ENCODE results near the gene CDC42BPB.
"Not testable (repeated sequence)": the region's sequence is repeated elsewhere in the genome, so short reads cannot be mapped to it uniquely, and the experiment has no call there.

CDC42BPB gene

DNA sequence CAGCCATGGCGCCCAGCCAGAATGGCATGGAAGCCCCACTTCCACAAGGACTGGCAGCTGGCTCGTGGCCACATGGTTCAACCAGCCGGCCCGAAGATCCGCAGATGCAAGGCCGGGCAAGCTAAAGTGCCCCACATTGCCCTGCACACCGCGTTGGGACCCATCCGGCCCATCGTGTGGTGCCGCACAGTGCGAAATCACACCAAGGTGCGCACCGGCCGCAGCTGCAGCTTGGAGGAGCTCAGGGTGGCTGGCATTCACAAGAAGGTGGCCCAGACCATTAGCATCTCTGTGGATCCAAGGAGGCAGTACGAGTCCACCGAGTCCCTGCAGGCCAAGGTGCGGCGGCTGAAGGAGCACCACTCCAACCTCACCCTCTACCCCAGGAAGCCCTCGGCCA lies 15.9 kb downstream of the CDC42BPB start:
- no peak for DNase-seq

GRCh38 chr14:103033681-103034096 lies 23.7 kb downstream of the CDC42BPB start:
- no peak for DNase-seq

GRCh38 chr14:103031956-103032355 lies 25.4 kb downstream of the CDC42BPB start:
- no peak for DNase-seq

DNA sequence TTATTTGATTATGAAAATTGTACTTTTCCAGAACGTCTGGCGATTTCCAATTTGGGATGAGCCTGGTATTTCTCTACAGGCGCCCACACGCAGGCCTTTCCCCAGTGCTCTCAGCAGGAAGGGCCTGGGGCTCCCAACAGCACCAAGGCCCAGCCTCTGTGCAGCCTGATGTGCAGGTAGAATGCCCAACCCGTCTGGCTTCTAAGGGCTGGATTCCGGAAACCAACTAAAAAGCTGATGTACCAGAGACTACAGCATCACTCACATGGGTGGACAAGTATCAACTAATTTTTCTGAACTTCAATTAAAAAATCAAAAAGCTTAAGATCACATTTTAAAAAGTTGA lies 25.8 kb downstream of the CDC42BPB start:
- no peak for DNase-seq

- DNase-seq, result no peak
Measured at GRCh38 chr14:103030741-103031565, 26.4 kb downstream of the CDC42BPB start.

DNA sequence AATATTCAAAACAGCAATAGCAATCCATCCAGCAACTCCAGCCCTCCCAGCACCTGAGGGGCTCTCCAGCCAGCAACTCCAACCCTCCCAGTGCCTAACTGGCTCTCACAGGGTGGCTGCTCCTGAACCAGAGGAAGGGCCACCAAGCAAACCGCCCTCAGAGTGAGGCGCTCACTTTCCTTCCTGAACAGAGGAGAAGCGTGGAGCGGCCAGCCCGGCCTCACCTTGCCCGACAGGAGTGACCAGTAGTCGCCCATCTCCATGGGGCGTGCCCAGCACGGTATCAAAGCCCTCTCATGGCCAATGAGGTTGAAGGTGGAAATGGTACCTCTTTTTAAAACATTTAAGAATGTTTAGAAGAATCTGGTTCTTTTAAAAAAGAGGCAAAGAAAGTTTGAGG lies 27.4 kb downstream of the CDC42BPB start:
- no peak for DNase-seq

- DNase-seq, result no peak
Measured at GRCh38 chr14:103028772-103029171, 28.6 kb downstream of the CDC42BPB start.

DNA sequence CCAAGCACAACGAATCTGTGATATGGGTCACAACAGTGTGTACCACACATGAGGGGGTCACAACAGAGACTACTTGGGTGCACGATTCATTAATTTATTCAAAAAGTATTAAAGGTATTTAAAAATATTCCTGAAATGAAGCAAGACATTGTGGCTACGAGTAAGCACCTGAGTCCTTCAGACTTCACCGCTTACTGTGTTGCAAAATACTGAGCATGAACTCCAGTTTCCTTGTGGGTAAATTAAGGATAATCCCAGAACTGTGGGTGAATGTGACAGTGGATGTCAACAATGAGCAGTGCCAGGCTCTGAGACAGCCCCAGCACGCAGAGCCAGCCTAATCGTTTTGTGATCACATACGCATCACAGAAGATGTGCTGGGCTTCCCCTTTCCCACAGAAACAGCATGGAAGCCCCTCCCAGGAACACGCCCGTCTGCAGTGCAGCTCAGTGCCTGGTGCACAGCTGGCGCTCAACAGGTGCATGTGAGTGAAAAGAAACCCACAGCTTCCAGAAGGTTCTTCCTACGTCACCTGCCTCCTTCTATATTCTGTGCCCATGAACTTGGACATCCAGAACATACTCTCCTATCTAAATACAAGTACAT lies 29.1 kb downstream of the CDC42BPB start:
- DNase-seq, result no peak

GRCh38 chr14:103027451-103027850 lies 29.9 kb downstream of the CDC42BPB start:
- DNase-seq, result no peak

- no peak for DNase-seq
Measured at GRCh38 chr14:103026988-103027387, 30.4 kb downstream of the CDC42BPB start.

- DNase-seq, result not testable (repeated sequence)
Measured at GRCh38 chr14:103026196-103026595, 31.2 kb downstream of the CDC42BPB start.

GRCh38 chr14:103023881-103024473 lies 33.4 kb downstream of the CDC42BPB start:
- DNase-seq, result no peak

DNA sequence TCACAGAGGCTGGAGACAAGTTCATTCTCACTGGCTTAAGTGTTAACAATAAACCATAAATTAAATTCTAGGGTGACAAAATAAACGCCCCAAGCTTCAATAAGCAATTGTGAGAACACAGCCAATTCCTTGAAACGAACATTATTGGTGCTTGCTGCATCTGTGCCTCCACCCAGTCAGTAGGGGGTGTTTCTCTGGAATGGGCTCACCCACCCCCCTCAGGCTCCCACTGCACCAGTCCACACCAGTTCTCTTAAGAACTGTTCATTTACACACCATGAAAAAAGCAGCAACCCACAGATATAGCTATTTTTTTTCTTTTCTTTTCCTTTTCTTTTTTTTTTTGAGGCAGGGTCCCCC lies 34.7 kb downstream of the CDC42BPB start:
- no peak for DNase-seq

GRCh38 chr14:103022002-103022684 lies 35.2 kb downstream of the CDC42BPB start:
- DNase-seq, result no peak

GRCh38 chr14:103021684-103022001 lies 35.7 kb downstream of the CDC42BPB start:
- DNase-seq, result no peak

- no peak for DNase-seq
Measured at GRCh38 chr14:103020271-103021170, 36.8 kb downstream of the CDC42BPB start.

GRCh38 chr14:103019826-103020225 lies 37.5 kb downstream of the CDC42BPB start:
- no peak for DNase-seq

GRCh38 chr14:103019236-103019635 lies 38.1 kb downstream of the CDC42BPB start:
- no peak for DNase-seq

DNA sequence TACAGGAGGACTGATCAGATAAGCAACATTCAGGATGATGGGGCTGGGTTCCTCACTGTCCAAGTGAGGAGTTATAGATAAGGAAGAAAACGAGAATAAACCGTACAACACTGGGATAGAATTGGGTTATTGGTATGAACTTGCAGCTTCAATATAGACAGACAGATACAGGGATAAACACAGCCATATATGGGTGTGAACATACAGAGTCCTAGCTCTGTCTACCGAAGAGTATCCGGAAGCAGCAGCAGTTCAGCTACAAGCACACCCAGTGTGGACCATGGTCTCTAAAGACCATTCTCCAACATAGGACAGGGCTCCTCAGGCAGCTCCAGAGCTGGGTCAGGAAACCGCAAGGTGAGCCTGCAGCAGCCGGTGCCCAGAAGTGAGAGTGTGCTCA lies 40.8 kb downstream of the CDC42BPB start:
- DNase-seq, result no peak

DNA sequence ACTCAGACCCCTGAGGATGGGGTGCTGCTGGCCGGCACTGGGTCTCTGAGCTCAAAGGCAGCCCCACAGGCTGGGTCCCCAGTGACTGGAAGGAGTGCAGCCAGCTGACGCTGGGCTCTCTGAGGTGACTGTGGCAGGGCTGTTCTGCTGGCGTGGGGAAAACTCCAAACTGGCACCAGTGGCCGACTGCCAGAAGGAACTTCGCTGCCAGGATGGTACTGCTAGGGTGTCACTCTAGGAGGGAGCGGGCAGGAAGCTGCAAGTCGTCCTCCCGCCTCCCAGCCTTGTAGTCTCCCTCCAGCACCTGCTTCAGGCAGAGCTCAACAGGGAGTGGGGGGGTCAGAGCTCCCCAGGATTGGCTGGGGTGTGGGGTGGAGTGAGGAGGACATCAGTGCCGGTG lies 41.3 kb downstream of the CDC42BPB start:
- no peak for DNase-seq

DNA sequence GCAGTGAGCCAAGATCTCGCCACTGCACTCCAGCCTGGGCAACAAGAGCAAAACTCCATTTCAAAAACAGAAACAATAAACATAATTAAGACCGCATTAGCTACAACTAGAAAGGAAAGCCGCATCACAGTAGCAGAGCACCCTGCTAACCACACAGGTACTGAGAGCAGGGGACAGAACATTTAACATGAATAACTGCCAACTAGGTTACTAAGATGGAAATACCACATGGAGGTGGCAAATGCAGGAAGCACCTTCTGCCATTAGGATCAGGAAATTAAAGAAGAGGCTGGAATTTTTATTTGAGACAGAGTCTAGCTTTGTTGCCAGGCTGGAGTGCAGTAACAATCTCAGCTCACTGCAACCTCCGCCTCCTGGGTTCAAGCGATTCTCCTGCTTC lies 41.9 kb downstream of the CDC42BPB start:
- DNase-seq, result no peak

- no peak for DNase-seq
Measured at GRCh38 chr14:103014466-103015228, 42.7 kb downstream of the CDC42BPB start.
